ENCODE measurements around the gene MYL9. TPM values are rescaled to one million over a fixed set of nuclear protein-coding genes. Genes with fewer than 3 reads are reported as not detected.

The MYL9 gene
- total and polyA plus RNA-seq, 10 of the 15 experiments (the other 5 are each of a cell fraction or from before 2014, with no cell fraction given): 0.28 to 1.7 (median 0.63) TPM; not detected in 3

DNA sequence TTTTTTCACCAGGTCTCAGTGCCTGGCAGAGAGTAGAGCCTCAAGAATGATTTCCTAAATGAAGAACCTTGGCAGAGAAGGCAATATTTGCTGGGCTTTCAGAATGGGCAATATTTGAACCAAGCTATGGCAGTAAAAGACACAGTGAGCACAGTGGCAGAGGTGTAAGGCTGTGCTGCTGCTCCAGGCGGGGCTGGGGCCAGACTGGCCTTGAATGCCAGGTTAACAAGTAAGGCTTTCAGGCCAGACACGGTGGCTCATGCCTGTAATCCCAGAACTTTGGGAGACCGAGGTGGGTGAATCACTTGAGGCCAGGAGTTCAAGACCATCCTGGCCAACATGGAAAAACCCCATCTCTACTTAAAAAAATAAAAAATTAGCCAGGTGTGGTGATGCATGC, 8.5 kb upstream of the MYL9 start:
- Histone ChIP-seq H3K4me2 (ENCODE audit: control insufficient read depth, insufficient read depth) (no peak overlapping the region), H3K9ac (ENCODE audit: control insufficient read depth, insufficient read depth, low read length) (no peak overlapping the region), H4K20me1 (ENCODE audit: control insufficient read depth, insufficient read depth) (no peaks in the 10 kb centered on the region), H3K79me2 (ENCODE audit: control insufficient read depth, insufficient read depth, low read length) (no peaks in the 10 kb centered on the region), H3K27ac (ENCODE audit: control insufficient read depth, insufficient read depth) (no peak overlapping the region), H3K4me3 (no peak overlapping the region), H2AFZ (ENCODE audit: control insufficient read depth, low read depth, low read length) (no peak overlapping the region), H3K27me3 (replicated peaks in 1 of 2; ENCODE audit: control insufficient read depth in 2 of 2, insufficient read depth in 2 of 2, low read length in 1 of 2) (no peaks in the 10 kb centered on the region), H3K36me3 (ENCODE audit: control insufficient read depth in 2 of 2, insufficient read depth in 2 of 2, low read length in 1 of 2) (no peaks in the 10 kb centered on the region; a peak in 2 of 4 replicates), H3K9me3 (replicated peaks; ENCODE audit: control insufficient read depth, insufficient read depth, low read length) (no peaks in the 10 kb centered on the region), H3K4me1 (ENCODE audit: control insufficient read depth, insufficient read depth, low read length) (peaks cover 5% of the 10 kb centered on the region; the same call in 1 of the 2 replicates)
- RAD21 ChIA-PET (ENCODE audit: unreplicated experiment): no interaction called here
- ATAC-seq (no peak), DNase-seq (ENCODE audit: low read depth, low spot score) (no peak), FAIRE-seq (no peak)
- 85% methylated on average over 3 of the region's 3 CpGs for WGBS (ENCODE audit: insufficient coverage, insufficient replicate concordance, low lambda C conversion rate, missing lambda C conversion rate)
- intact Hi-C loops (cut with micrococcal nuclease; ENCODE audit: unreplicated experiment) (no loop called here), in situ Hi-C loops (cut with MboI) (no loop called here)
- TF ChIP-seq LARP7 (IDR thresholded peaks at IDR 0.05): no peak
- no peak for TF ChIP-seq WRNIP1 (IDR thresholded peaks at IDR 0.05; ENCODE audit: borderline replicate concordance, low read depth, low read length)
- no peak for TF ChIP-seq USF2 (IDR thresholded peaks at IDR 0.05; ENCODE audit: borderline replicate concordance, low read depth, low read length)
- no peak for TF ChIP-seq ZNF274 (IDR thresholded peaks at IDR 0.05; ENCODE audit: insufficient read depth, insufficient read length)
- no peak for TF ChIP-seq MTA2 (IDR thresholded peaks at IDR 0.05; ENCODE audit: low read depth)
- TF ChIP-seq ATF2 (IDR thresholded peaks at IDR 0.05; ENCODE audit: low read length): no peak
- no peak for TF ChIP-seq SMC3 (IDR thresholded peaks at IDR 0.05; ENCODE audit: borderline replicate concordance, low read length)
- TF ChIP-seq JUND (IDR thresholded peaks at IDR 0.05; ENCODE audit: low read depth, low read length): no peak
- TF ChIP-seq, protein P1, sequence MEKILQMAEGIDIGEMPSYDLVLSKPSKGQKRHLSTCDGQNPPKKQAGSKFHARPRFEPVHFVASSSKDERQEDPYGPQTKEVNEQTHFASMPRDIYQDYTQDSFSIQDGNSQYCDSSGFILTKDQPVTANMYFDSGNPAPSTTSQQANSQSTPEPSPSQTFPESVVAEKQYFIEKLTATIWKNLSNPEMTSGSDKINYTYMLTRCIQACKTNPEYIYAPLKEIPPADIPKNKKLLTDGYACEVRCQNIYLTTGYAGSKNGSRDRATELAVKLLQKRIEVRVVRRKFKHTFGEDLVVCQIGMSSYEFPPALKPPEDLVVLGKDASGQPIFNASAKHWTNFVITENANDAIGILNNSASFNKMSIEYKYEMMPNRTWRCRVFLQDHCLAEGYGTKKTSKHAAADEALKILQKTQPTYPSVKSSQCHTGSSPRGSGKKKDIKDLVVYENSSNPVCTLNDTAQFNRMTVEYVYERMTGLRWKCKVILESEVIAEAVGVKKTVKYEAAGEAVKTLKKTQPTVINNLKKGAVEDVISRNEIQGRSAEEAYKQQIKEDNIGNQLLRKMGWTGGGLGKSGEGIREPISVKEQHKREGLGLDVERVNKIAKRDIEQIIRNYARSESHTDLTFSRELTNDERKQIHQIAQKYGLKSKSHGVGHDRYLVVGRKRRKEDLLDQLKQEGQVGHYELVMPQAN (conservative IDR thresholded peaks at IDR 0.05): no peak
- TF ChIP-seq, protein P2, sequence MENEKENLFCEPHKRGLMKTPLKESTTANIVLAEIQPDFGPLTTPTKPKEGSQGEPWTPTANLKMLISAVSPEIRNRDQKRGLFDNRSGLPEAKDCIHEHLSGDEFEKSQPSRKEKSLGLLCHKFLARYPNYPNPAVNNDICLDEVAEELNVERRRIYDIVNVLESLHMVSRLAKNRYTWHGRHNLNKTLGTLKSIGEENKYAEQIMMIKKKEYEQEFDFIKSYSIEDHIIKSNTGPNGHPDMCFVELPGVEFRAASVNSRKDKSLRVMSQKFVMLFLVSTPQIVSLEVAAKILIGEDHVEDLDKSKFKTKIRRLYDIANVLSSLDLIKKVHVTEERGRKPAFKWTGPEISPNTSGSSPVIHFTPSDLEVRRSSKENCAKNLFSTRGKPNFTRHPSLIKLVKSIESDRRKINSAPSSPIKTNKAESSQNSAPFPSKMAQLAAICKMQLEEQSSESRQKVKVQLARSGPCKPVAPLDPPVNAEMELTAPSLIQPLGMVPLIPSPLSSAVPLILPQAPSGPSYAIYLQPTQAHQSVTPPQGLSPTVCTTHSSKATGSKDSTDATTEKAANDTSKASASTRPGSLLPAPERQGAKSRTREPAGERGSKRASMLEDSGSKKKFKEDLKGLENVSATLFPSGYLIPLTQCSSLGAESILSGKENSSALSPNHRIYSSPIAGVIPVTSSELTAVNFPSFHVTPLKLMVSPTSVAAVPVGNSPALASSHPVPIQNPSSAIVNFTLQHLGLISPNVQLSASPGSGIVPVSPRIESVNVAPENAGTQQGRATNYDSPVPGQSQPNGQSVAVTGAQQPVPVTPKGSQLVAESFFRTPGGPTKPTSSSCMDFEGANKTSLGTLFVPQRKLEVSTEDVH (IDR thresholded peaks at IDR 0.05; ENCODE audit: low read depth, partially characterized antibody): no peak
- TF ChIP-seq RBBP5 (conservative IDR thresholded peaks at IDR 0.05): no peak
- TF ChIP-seq ZZZ3 (IDR thresholded peaks at IDR 0.05; ENCODE audit: control insufficient read depth, insufficient read length, low read depth): no peak
- no peak for TF ChIP-seq POLR2A (IDR thresholded peaks at IDR 0.05; ENCODE audit: low read depth, low read length)
- TF ChIP-seq KDM1A (IDR thresholded peaks at IDR 0.05; ENCODE audit: borderline replicate concordance): no peak
- no peak for TF ChIP-seq TBL1XR1 (IDR thresholded peaks at IDR 0.05; ENCODE audit: low read depth, low read length)
- TF ChIP-seq FOXM1 (IDR thresholded peaks at IDR 0.05; ENCODE audit: low read depth, low read length): no peak
- no peak for TF ChIP-seq SP1 (IDR thresholded peaks at IDR 0.05; ENCODE audit: low read depth, low read length)
- POLR2A ChIA-PET: no interaction called here
- SMC1A ChIA-PET (ENCODE audit: uncharacterized antibody, unreplicated experiment): no interaction called here
- BruUV-seq (replicated peaks): no TSS peak
- CTCF ChIA-PET: no interaction called here

Data from GM12878 (cell line).